AG09309 (cell line): ENCODE data around the gene SH2D3C.

Experiments
- DNase-seq: peaks from one replicate; pipeline ENCODE4 v3.0.0-alpha.2; 2010; ENCODE audit warnings: low read depth
- H3K4me3 ChIP-seq: 2 replicates; pipeline ENCODE4 v1.5.1; 2011; ENCODE audit warnings: mild to moderate bottlenecking, low read depth, low read length, moderate library complexity; ENCODE audit not compliant: control insufficient read depth
- TF ChIP-seq, protein P1 (sequence below): IDR thresholded peaks from 2 replicates; pipeline ENCODE4 v1.5.1; 2011; ENCODE audit warnings: mild to moderate bottlenecking, low read depth, low read length, inconsistent platforms; ENCODE audit not compliant: insufficient read depth, control insufficient read depth; ENCODE audit errors: missing control alignments

Gene SH2D3C

DNA sequence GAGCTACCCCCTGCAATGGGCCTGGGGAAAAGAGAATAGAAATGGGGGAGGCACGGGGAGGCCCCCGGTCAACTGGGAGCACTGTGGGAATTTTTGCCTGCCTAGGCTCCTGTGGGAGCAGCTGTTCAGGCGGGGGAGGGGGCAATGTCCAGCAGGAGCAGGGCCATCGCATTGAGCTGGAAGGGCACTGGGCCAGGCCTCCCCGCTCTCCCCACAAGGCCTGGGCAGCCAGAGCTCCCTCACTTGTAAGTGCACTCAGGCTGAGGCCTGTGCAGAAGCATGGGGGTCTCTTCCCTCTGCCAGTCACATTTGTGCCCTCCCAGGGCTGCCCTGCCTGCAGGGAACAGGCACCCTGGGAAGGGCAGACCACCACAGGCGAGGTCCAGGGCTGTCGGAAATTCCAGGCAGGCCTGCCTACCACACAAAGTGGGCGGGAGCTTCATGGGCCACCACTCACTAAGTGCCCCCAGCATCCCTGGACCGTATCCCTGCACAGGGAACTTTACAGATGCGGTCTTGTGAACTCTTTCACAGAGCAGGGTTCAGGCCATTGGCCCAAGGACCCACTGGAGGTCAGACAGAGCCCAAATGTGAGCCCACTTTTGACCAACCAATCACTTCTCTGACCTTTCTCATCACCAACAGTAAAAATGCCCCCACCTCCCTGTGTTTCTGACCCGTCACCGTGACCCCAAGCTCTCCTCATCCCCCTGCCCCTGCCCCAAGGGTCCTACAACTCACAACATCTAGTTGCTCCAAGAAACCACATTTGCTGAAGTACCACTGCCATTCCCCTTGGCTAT, 72.7 kb downstream of the SH2D3C start:
- no peak overlapping the region for H3K4me3 ChIP-seq
- TF ChIP-seq, protein P1, sequence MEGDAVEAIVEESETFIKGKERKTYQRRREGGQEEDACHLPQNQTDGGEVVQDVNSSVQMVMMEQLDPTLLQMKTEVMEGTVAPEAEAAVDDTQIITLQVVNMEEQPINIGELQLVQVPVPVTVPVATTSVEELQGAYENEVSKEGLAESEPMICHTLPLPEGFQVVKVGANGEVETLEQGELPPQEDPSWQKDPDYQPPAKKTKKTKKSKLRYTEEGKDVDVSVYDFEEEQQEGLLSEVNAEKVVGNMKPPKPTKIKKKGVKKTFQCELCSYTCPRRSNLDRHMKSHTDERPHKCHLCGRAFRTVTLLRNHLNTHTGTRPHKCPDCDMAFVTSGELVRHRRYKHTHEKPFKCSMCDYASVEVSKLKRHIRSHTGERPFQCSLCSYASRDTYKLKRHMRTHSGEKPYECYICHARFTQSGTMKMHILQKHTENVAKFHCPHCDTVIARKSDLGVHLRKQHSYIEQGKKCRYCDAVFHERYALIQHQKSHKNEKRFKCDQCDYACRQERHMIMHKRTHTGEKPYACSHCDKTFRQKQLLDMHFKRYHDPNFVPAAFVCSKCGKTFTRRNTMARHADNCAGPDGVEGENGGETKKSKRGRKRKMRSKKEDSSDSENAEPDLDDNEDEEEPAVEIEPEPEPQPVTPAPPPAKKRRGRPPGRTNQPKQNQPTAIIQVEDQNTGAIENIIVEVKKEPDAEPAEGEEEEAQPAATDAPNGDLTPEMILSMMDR, result no peak
- DNase-seq, result no peak

DNA sequence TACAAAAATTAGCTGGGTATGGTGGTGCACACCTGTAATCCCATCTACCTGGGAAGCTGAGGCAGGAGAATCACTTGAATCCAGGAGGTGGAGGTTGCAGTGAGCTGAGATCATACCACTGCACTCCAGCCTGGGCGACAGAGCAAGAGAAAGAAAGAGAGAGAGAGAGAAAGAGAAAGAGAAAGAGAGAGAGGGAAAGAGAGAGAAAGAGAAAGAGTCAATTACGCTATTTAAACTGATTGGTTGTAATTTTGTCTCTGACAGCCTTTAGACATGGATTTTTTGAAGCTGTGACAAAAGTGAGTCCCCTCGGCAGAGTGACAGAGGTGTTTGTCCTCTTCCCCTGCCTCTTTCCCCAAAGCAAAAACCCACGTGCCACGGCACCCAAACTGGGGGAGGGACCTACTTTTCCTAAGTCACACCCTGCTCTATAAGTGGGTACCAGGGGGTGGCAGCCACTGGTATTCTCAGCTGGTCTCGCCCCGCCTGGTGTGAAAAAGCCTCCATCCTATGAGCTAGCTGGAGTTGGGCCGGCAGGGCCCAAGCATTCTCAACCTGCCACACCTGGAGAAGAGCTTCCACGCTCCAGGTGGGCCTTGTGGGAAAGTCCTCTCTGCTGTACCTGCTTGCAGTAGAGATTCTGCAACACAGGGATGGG, 75.0 kb downstream of the SH2D3C start:
- TF ChIP-seq, protein P1, result no peak
- DNase-seq, result no peak
- H3K4me3 ChIP-seq, result no peak overlapping the region

DNA sequence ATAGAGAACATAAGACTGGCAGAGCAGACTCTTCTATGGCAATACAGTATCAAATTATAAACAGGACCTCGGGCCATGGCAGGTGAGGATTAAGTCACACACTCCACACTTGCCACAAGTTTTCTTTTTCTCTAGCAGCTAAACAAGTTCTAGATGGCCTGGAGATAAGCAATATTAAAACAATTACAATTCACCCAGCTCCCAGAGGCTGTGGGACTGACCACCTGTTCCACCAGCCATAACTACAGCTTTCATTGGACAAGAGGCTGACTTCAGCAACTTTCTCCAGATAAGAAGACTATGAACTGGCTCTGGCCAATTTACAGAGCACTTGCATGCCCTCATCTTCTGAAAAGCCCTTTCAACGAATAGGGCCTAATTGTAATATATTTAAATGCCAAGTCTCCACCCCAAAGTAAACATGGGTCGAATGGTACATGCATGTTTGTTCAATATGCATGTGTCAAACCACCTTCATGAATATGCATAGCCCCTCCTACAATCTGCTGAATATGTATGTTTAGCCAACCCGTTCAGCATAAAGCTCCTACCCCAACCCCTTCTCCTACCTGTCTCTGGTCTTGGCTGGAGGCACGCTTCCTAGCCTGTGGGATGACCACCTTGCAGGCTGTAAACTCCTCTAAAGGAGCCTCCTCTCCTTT, 77.7 kb downstream of the SH2D3C start:
- TF ChIP-seq, protein P1, result no peak
- no peak for DNase-seq

DNA sequence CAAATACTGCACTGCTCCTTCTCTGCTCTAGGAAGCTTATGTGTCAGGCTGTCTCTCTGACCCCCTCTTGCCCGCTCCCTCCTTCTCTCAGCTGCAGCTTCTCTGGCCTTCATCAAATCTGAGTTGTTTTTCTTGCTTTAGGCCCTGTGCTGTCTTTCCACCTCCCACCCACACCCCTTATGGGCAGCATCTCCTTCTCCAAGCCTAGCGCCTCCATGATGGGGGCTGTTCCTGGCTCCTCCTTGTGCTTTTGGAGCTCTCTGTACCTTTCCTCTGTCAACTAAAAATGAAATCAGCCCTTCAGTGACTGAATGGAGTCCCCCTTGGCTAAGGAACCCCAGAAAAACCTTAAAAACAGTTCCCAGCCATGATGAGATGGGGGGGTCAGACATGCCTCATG, 78.3 kb downstream of the SH2D3C start:
- H3K4me3 ChIP-seq, result no peak overlapping the region
- no peak for DNase-seq
- TF ChIP-seq, protein P1, result no peak

More for the DNA sequence above, 77.7 kb downstream of the SH2D3C start:
- no peak overlapping the region for H3K4me3 ChIP-seq

DNA sequence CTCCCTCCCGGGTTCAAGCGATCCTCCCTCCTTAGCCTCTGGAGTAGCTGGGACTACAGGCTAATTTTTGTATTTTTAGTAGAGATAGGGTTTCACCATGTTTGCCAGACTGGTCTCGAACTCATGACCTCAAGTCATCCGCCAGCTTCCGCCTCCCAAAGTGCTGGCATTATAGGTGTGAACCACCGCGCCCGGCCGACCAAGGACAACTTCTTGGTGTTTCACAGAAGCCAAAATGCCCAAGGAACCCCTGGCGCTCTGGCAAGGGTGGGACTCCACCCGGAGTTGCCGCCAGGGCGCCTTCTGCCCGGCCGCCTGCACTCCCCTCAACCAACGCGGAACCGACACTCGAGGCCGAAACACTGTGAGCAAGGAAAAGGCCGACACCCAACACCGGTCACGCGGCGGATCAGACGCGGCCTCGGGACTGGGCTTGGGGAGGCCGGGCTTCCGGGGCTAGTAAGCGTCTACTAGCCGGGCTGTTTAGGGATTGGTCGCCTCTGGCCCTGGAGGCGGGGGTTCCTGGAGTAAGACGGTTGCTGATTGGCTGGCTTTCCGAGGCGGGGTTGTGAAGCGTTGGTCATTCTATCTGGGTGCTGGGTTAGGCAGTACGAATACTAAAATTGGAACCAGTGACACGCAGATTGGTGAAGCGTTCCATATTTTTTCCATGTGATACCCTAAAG, 79.3 kb downstream of the SH2D3C start:
- DNase-seq, result peak; percentile 90
- peak overlapping the region; percentile 38 for H3K4me3 ChIP-seq
- TF ChIP-seq, protein P1, result no peak

DNA sequence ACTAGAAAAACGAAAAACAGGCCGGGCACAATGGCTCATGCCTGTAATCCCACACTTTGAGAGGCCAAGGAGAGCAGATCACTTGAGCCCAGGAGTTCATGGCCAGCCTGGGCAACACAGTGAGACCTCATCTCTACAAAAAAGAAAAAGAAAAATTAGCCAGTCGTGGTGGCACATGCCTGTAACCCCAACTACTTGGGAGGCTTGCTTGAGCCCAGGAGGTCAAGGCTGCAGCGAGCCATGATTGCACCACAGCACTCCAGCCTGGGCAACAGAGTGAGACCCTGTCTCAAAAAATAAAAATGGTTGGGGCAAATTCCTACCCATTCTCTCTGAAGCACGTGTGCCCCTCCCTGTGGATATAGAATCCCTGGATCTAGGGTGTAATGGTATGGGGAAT, 80.1 kb downstream of the SH2D3C start:
- TF ChIP-seq, protein P1, result no peak
- H3K4me3 ChIP-seq, result no peak overlapping the region
- no peak for DNase-seq
